NCI-H82 (cell line): ENCODE data around the gene SLC16A3.

Source experiments
- DNase-seq: peaks from one replicate; lab custom pipeline; 2025; lab: John Stamatoyannopoulos, UW

Gene SLC16A3

DNA sequence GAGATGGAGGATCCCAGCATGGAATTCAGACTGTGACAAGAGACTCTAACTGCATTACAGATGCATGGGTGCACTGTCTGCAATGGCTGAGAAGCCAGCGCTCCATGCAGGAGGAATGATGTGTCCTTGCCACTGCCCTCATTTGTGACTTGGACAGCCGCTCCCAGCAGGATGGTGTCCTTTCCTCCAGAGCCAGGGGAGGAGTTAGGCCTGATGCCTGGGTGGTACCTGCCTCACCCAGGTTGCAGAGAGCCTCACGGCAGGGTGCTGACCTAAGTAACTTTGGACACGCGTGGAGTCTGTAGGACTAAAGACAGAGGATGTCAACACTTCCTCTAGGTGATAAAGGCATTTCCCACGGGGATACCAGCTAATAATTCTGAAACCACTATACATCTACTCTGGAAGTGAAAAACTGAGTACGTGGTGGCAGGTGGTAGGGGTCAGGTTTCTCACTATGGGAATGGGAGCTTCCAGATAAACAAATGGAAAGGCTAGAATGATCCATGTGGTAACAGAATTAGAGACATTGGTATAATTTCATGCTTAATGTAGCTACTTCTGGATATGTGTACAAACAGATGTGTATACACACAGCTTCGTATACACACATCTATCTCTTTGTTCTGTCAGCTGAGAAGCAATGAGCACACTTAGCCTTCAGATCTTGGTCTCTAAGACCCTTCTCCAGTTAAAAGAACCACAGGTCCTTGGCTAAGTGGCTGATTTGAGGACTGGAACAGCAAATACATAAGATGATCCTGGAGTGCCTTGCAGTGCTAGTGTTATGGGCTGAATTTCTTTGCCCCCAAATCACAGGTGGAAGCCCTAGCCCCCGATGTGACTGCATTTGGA lies 58.4 kb downstream of the SLC16A3 start:
- no peak for DNase-seq

DNA sequence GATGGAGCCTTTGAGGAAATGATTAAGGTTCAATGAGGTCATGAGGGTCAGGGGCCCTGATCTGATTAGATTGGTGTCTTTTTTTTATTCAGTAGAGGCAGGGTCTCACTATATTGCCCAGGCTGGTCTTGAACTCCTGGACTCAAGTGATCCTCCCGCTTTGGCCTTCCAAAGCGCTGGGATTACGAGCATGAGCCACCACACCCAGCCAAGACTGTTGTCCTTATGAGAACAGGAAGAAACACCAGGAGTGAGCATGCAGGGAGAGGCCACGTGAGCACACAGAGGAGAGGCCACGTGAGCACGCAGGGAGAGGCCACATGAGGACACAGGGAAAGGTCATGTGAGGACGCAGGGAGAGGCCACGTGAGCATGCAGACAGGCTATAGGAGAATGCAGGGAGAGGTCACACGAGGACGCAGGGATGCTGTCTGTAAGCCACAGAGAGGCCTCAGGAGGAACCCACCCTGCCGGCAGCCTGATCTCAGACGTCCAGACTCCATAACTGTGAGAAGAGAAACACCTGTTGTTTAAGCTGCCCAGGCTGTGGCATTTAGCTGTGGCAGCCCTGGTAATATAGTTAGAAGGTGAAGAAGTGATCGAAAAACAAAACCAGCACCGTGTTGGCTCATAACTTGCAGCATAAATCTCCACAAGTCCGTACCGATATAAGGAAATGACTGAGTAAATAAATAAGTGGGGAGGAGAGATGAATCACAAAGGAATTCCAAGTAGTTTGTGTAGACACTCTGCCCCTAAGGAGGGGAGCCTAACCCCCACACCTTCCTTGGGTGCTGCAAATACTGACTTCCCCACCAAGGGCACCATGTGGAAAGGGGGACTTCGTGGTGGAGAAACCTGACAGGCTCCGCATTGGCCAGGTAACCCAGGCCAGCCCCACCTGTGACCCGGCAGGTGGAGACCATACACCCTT lies 59.3 kb downstream of the SLC16A3 start:
- DNase-seq = peak; percentile 80
